Testis (tissue), 2 donors: ENCODE results near the gene AFAP1L2.

ENCODE experiments used
- CTCF ChIP-seq, 3 experiments: fragments of 450-650 bp in 2 of 3; fragments of 200-600 bp in 1 of 3; sonication (generic) in 1 of 3; IDR thresholded peaks; one replicate each; pipeline ENCODE4 v1.5.1; 2016 to 2019; ENCODE audit warnings: antibody characterized with exemption in 3 of 3, mild to moderate bottlenecking in 2 of 3, moderate library complexity in 1 of 3
- POLR2A ChIP-seq: fragments of 450-650 bp; IDR thresholded peaks from one replicate; pipeline ENCODE4 v1.6.1; 2017; ENCODE audit warnings: antibody characterized with exemption, mild to moderate bottlenecking, moderate library complexity

- TF ChIP-seq POLR2A = no peak
- no peak for TF ChIP-seq CTCF (IDR thresholded peaks at IDR 0.05)
Observed at GRCh38 chr10:114403541-114404161, 651 bp downstream of the AFAP1L2 start.
